SH-SY5Y (cell line): ENCODE data around the gene BANK1.

Experiments used
- GATA2 ChIP-seq: IDR thresholded peaks from 2 replicates; pipeline ENCODE4 v1.6.1; 2011; ENCODE audit warnings: mild to moderate bottlenecking, low read depth, low read length
- GATA3 ChIP-seq: IDR thresholded peaks from 2 replicates; pipeline ENCODE4 v1.6.1; 2011; ENCODE audit warnings: low read depth, mild to moderate bottlenecking, low read length, moderate library complexity

The BANK1 gene

DNA sequence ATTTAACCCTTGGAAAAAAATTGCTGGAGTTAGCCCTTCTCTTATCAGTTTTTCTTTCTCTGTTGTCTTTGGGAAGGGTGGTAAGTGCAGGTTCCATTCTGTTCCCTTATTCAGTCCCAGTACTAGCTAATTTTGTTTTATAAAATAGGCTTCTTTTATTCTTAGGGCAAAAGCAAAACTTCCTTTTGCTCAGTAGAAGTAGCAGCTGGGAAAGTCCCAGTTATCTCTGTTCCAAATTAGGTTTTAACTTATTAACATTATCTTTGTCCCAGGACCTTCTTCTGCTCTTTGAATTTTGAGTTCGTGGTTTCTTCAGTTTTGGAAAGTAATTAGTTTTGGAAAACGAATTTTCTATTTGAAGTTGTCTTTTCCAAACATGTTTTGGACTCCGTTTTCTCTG, 61.1 kb downstream of the BANK1 start:
- TF ChIP-seq GATA2, result no peak
- TF ChIP-seq GATA3, result no peak

DNA sequence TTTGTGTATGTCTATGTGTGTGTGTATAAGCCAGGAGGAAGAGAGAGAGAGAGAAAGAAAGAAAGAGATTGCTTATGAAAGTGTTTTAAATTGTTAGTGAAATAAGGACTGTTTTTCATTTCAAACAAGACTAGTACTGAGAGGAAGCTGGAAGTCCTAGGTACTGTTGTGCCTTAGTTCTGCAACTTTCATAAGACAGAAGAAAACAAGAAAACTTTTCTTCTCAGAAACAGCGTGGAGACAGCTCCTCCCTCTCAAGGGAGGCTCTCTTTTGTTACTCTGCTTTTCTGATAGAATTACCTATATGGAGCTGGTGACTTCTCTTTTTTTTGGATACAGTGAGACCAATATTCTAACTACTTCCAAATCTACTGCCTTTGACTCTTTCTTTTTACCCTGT, 62.5 kb downstream of the BANK1 start:
- TF ChIP-seq GATA2 (no peak), GATA3 (no peak)

DNA sequence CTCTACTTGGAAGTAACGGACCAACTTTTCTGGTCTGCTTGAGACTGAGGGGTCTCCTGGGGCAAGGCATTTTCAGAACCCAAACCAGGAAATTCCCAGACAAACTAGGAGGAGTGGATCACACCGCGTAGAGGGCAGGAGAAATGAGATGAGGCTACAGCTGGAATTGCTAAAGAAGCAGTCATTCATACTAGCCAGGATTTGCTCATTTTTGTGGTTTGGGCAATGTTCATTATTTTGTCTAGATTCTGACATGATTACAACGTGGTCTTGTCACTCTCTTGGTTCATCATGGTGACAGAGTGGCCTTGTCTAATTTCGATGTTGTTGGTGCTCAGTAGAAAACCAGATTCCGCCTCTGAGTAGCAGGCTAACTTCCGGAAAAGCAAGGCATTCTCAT, 63.2 kb downstream of the BANK1 start:
- no peak for TF ChIP-seq GATA3
- no peak for TF ChIP-seq GATA2

DNA sequence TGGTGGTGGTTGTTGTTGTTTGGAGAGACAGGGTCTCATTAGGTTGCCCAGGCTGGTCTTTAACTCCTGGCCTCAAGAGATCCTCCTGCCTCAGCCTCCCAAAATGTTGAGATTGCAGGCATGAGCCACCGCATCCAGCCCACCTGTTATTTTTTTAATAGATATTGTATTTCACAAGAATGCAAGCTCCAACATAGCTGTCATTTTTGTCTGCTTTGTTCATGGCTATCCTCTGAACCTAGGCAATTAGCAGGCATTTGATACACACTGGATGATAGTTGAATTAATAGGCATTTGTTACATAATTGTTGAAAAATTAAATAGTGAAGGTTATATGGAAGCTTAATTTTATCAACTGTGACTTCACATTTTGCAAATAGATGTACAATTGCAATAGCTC, 64.7 kb downstream of the BANK1 start:
- TF ChIP-seq GATA3 (no peak), GATA2 (no peak)

DNA sequence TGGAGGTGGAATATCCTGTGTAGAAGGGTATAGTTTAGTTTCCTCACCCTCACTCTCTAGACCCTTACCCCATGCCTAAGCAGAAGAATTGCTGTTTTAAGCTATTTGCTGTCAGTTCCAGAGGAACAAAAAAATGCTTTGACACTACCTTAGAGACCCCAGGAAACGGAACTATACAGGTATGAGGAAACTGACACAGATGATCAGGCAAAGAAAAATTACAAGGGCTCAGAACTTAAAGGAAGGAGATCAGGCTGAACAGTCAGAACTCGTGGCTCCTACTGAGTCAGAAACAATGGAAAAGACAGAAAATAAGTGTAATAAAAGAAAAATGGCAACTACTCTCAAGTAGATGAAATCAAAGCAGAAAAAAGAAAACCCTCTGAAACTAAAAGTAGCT, 65.6 kb downstream of the BANK1 start:
- TF ChIP-seq GATA2 (no peak), GATA3 (no peak)

DNA sequence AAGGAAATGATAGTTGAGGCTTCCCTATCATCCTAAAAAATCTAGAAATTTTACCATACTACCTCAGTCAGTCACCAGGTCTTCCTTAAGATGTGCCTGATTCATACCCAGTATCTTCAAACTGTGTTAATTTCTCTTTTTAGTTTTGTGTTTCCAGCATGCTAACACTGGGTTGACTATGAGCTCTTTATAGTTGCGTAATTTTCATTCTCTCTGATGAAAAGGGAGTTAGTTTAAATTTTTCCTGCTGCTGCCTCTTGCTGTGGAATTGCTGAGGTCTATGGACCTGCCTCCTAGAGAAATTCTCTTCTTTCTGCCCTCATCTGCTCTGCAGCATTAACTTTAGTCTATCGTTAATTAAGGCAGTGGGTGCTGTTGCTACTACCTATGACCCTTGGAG, 66.6 kb downstream of the BANK1 start:
- TF ChIP-seq GATA3 (no peak), GATA2 (no peak)

DNA sequence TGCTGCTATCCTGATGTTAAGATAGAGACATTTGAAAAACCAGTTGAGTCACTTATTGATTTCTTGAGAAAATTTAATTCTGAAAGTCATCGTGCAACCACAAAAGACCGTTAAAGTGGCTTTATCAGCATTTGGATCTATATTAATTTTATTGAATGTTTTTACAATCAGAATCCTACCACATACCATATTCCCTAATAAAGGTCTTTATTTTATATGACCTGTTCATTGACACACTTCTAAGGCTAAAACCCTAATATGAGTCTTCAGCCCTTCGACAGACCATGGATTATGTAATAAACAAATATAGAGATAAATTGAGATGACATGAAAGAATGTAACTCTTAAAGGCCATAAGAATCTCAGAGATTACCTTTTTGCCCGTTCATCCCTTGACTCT, 68.1 kb downstream of the BANK1 start:
- TF ChIP-seq GATA3, result no peak
- TF ChIP-seq GATA2, result no peak

DNA sequence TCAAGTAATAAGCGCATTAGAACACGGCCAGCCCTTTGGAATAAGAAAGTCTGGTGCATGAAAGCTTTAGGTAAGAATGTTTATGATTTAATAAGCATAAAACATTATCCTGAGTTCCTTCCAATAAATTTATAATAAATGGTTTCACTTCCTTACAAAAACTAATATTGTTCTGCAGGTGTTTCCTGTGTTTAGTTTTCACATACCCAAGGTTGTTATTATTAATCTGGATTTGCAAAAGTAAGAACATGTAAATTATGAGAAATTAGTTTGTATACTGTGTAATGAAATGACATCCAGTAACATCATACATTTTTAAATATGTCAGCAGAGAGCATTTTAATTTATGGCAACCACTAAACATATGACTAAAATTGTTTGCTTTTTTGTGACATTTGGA, 72.1 kb downstream of the BANK1 start:
- TF ChIP-seq GATA3, result no peak
- no peak for TF ChIP-seq GATA2

DNA sequence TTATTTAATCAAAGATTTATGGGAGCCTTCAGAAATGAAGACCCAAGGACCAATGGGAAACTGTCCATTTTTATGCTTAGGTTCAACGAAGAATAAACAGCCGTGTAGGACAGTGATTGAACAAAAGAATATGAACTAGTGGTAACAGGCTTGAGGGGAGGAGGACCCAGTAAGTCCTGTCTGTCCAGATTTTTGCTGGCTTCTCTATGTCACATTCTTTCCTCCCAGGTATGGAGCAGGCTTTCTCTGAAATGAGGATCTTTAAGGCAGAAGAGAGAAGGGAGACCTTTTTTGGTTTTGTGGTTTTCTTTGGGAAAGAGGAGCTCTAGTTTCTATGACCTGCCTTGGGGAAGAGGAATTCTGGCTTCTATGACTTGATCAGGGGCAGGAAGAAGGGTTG, 74.1 kb downstream of the BANK1 start:
- TF ChIP-seq GATA3 (no peak), GATA2 (no peak)

DNA sequence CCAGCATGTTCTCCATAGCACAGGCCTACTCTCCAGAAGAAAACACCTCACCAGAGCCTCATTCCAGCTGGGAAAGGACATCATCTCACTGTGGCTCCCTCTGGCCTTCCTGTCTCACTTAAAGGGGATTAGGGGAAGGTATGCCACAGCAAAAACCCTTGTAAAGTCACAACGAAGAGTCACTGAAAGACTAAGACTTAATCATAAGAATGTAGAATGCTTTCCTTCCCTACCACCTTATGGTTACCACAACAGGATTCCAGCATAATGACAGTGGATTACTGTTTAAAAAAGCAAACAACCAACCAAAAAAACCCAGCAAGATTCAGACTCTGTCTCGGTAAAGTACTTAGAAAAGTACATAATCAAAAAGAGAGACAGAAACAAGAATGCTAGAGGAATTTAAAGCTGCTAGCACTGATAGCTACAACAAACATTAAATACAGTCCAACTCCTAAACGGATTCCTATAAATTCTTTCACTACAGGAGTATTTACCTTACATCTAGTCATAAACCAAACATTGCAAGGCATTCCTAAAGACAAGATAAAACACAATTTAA, 75.1 kb downstream of the BANK1 start:
- TF ChIP-seq GATA2, result no peak
- TF ChIP-seq GATA3, result no peak

DNA sequence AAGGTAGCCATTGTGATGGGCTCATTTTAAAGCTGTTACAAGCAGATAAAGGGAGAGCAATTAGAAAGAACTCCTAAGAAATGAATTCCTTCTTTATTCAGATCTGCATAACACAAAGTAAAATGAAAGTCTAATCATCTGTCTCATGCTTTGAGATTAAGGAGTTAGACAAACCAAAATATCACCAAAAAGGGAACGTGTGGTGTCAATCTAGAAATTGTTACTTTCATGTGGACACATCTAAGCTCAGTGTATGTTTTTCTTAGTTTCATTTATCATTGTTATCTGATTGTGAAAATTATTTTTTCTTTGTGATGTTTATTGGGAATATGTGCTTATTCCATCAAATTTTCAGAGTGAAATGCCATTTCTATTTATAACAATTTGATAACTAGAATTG, 80.3 kb downstream of the BANK1 start:
- no peak for TF ChIP-seq GATA2
- TF ChIP-seq GATA3, result no peak

DNA sequence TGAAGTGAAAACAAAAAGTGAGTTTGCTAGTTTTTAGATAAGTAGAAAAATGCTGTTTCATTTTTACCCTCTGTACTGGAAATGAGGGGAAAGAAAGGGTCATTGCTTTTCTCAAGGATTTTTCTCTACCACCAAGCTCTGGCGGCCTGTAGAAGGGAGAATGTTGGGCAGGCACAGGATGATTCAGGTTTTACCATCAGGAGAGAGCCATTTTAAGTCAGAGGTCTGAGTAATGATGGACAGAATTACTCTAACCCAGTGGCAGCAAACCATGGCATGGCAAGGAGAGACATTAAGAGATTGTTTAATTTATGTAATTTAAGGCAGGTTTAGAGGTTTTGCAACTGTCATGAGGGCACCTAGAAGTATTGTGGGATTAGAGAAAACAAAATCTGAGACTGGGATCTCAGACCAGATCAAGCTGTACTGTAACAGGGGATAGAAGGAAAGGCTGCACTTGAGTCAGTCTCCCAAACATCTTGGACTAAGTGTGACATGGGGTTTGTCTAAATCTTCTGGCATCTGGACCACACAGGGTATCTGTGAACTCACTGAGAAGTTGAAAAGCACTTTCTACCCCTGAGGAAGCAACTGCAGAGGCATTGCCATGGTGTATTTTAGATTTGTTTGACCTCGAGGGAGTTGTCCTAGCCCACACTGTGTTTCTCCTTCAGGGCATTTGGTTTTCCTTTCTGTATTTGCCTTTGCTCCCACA, 81.6 kb downstream of the BANK1 start:
- TF ChIP-seq GATA2 (no peak), GATA3 (no peak)

DNA sequence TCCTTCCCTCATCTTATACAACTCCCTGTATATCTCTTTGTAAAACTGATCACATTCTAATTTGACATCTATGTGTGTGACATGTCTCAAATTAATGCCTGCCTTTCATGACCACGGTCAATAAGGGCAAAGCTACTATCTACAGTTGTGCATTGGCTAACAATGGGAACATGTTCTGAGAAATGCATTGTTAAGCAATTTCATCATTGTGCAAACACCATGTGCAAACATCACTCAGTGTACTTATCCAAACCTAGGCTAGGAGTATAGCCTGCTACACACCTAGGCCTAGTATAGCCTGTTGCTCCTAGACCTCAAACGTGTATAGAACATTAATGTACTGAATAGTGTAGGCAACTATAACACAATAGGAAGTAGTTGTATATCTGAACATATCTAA, 95.0 kb downstream of the BANK1 start:
- TF ChIP-seq GATA2 (no peak), GATA3 (no peak)

DNA sequence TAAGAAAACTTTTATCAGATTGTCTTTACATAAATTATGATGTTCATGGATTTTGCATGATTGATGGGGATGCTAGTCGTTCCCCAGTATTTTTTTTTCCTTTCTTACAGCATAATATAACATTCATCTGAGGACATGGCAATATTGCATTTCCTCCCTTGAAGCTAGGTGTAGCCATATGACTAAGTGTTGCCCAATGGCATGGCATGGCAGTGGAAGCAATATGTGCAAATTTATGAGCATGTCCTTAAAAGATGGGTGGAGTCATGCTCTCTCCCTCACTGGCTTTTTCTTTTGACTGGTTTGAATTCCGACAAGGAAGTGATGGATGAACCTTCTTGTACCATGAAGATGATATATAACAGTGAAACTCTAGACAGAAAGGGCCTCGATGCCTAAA, 96.3 kb downstream of the BANK1 start:
- no peak for TF ChIP-seq GATA3
- TF ChIP-seq GATA2, result no peak

DNA sequence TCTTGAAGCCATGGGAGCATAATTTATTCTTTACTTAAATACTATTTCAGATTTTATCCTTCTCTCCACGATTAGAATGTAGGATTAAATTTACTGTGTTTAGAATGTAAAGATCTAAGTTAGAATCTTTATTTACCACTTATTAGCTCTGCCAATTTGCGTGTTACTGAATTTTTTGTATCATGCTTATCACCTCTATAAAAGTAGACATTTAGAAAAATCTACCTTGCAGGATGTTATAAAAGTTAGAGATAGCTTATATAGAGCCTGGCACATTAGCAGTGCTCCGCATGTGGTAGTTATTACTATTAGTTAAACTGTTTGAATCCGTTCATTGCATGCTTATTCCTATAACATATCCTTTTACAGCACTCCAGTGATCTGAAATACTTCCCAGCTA, 97.9 kb downstream of the BANK1 start:
- TF ChIP-seq GATA2 (no peak), GATA3 (no peak)

DNA sequence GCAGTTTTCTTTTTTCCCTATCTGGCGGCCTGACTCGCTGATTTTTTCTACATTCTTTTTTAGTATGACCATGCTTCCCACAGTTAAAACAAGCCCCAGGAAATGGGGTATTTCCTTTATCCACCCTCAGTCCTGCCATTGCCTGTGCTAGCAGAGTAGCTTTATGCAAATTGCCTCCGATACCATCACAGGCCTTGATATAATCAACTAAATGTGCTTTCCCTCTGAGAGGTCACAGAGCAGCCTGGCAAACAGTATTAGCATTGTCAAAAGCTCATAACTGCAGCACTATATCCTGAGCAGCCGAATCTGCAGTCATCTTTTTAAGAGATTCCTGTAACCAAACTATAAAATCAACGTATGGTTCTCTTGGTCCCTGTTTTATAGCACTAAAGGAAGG, 115.0 kb downstream of the BANK1 start:
- TF ChIP-seq GATA3, result peak; percentile 84
- TF ChIP-seq GATA2, result peak; percentile 88
